Right cardiac atrium (tissue), 5 donors: Measurements from ENCODE around the gene ZBTB33. TPM values are rescaled to one million over a fixed set of nuclear protein-coding genes. Genes with fewer than 3 reads are reported as not detected.

Source experiments
- ATAC-seq, 2 donors: fragments of 200-7000 bp; cut with Tn5 transposase; one replicate each; pipeline versions ENCODE4 v1.8.0 to v1.9.1; 2020; ENCODE audit warnings: moderate library complexity in 2 of 2, mild to moderate bottlenecking in 1 of 2
- DNase-seq, 3 donors: peaks; one replicate each; pipeline ENCODE4 v3.0.0-alpha.2; 2020
- H3K27ac ChIP-seq: one replicate; pipeline ENCODE4 v1.5.1; 2013; ENCODE audit warnings: mild to moderate bottlenecking, low read length, control low read depth, moderate library complexity
- H3K27me3 ChIP-seq: one replicate; pipeline ENCODE4 v1.6.1; 2013; ENCODE audit not compliant: control insufficient read depth, insufficient read depth
- H3K4me1 ChIP-seq: one replicate; pipeline ENCODE4 v1.6.1; 2013; ENCODE audit warnings: low read length; ENCODE audit not compliant: control insufficient read depth, insufficient read depth
- H3K4me3 ChIP-seq: one replicate; pipeline ENCODE4 v1.5.1; 2013; ENCODE audit warnings: low read length, control low read depth
- H3K9me3 ChIP-seq: one replicate; pipeline ENCODE4 v1.6.1; 2013; ENCODE audit warnings: low read length; ENCODE audit not compliant: control insufficient read depth
- WGBS: extraction: QIAGEN DNeasy Blood & Tissue Kit; methylation state at CpG from one replicate; pipeline ENCODE4 v1.1.7; 2013; 5-methylcytosine and 5-hydroxymethylcytosine counted together
- intact Hi-C, 4 donors: fragments of 100-400 bp; cut with DNase I; formaldehyde crosslinking; loops; one replicate each; pipeline versions ENCODE4 v1.11.0 to v1.14.0; 2022 to 2023
- polyA plus RNA-seq: library from polyadenylated mRNA; stranded (reverse); fragments of 200-250 nt; gene quantifications from one replicate; pipeline ENCODE4 v1.2.3, GENCODE V29; 2013
- total RNA-seq, 4 donors: library from RNA; stranded (reverse); fragmentation: NEBNext Ultra II Directional; extraction: Animal tissue kit (Norgen Biotek cat#: 25700); gene quantifications; one replicate each; pipeline ENCODE4 v1.2.1, GENCODE V29; 2021
- donor health status: healthy with polysubstance abuse.
- donor health status: DM: no; HTN: yes; CAD: no.
- donor health status: DM: no; HTN: no; CAD: no.
- donor health status: DM: no; HTN: yes; CAD: no; lungs with severe emphysema.
- donor health status: DM: yes; HTN: yes; CAD: no.

Gene ZBTB33
- total and polyA plus RNA-seq, 5 donors, result 2.6 to 7.7 (median 6.9) TPM

- H3K9me3 ChIP-seq, result no peaks in the 10 kb centered on the region
- intact Hi-C loops, result no loop called here
- ATAC-seq (peak; percentile 36 to 62), DNase-seq (no peak)
- no peak overlapping the region for H3K27ac ChIP-seq
- H3K4me3 ChIP-seq, result no peak overlapping the region
- no peaks in the 10 kb centered on the region for H3K27me3 ChIP-seq
- 41% methylated on average over 1 of the region's 1 CpG for WGBS
- no peaks in the 10 kb centered on the region for H3K4me1 ChIP-seq
Measured at GRCh38 chrX:120269373-120270035, 18.9 kb downstream of the ZBTB33 start.

- intact Hi-C loops, result no loop called here
- ATAC-seq (no peak), DNase-seq (no peak)
- H3K4me1 ChIP-seq, result no peaks in the 10 kb centered on the region
- H3K27ac ChIP-seq, result no peak overlapping the region
- H3K9me3 ChIP-seq, result no peaks in the 10 kb centered on the region
- no peak overlapping the region for H3K4me3 ChIP-seq
- H3K27me3 ChIP-seq, result no peaks in the 10 kb centered on the region
- WGBS, result 72% methylated on average over 4 of the region's 4 CpGs
Measured at GRCh38 chrX:120270567-120270966, 20.0 kb downstream of the ZBTB33 start.

DNA sequence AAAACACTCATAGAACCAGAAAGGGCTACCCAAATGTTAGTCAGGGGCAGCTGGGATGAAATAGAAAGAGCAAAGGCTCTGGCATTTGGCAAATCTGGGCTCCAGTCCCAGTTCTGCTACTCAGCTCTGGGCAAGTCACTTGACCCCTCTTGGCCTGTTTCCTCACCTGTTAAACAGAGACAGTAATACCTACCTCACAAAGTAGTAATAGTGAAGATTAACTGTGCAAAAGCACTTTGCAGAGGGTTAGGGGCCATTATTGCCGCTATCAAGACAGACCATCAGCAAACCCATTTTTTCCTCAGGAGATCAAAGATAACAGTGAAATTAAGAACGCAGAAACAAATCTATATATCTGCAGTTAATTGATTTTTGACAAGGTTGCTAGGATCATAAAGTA, 20.6 kb downstream of the ZBTB33 start:
- ATAC-seq, result no peak
- WGBS, result 69% methylated on average over 2 of the region's 2 CpGs
- Histone ChIP-seq H3K4me3 (no peak overlapping the region), H3K27me3 (no peaks in the 10 kb centered on the region), H3K9me3 (no peaks in the 10 kb centered on the region), H3K27ac (no peak overlapping the region), H3K4me1 (no peaks in the 10 kb centered on the region)
- no peak for DNase-seq
- intact Hi-C loops, result no loop called here

- WGBS, result 68% methylated on average over 2 of the region's 2 CpGs
- ATAC-seq (no peak), DNase-seq (no peak)
- Histone ChIP-seq H3K4me3 (no peak overlapping the region), H3K27ac (no peak overlapping the region), H3K9me3 (no peaks in the 10 kb centered on the region), H3K27me3 (no peaks in the 10 kb centered on the region), H3K4me1 (no peaks in the 10 kb centered on the region)
- intact Hi-C loops, result no loop called here
Measured at GRCh38 chrX:120274145-120274544, 23.5 kb downstream of the ZBTB33 start.

- no peaks in the 10 kb centered on the region for H3K27me3 ChIP-seq
- no peaks in the 10 kb centered on the region for H3K9me3 ChIP-seq
- no peak overlapping the region for H3K4me3 ChIP-seq
- DNase-seq (no peak), ATAC-seq (no peak)
- H3K4me1 ChIP-seq, result no peaks in the 10 kb centered on the region
- 64% methylated on average over 2 of the region's 2 CpGs for WGBS
- intact Hi-C loops, result no loop called here
- no peak overlapping the region for H3K27ac ChIP-seq
Measured at GRCh38 chrX:120274958-120275357, 24.3 kb downstream of the ZBTB33 start.

GRCh38 chrX:120281021-120281624, 30.5 kb downstream of the ZBTB33 start:
- Histone ChIP-seq H3K27ac (no peak overlapping the region), H3K4me3 (no peak overlapping the region), H3K27me3 (no peaks in the 10 kb centered on the region), H3K9me3 (no peaks in the 10 kb centered on the region), H3K4me1 (no peaks in the 10 kb centered on the region)
- DNase-seq, result no peak
- intact Hi-C loops, result no loop called here
- no peak for ATAC-seq
- WGBS, result 88% methylated on average over 10 of the region's 10 CpGs

- H3K27me3 ChIP-seq, result no peaks in the 10 kb centered on the region
- ATAC-seq (no peak), DNase-seq (no peak)
- H3K9me3 ChIP-seq, result no peaks in the 10 kb centered on the region
- no peak overlapping the region for H3K27ac ChIP-seq
- H3K4me1 ChIP-seq, result no peaks in the 10 kb centered on the region
- intact Hi-C loops, result no loop called here
- 38% methylated on average over 4 of the region's 4 CpGs for WGBS
- H3K4me3 ChIP-seq, result no peak overlapping the region
Measured at GRCh38 chrX:120281761-120282160, 31.1 kb downstream of the ZBTB33 start.

- ATAC-seq (no peak), DNase-seq (no peak)
- Histone ChIP-seq H3K9me3 (no peaks in the 10 kb centered on the region), H3K4me1 (no peaks in the 10 kb centered on the region), H3K4me3 (no peak overlapping the region), H3K27ac (no peak overlapping the region), H3K27me3 (no peaks in the 10 kb centered on the region)
- intact Hi-C loops, result no loop called here
- WGBS, result 42% methylated on average over 1 of the region's 1 CpG
Measured at GRCh38 chrX:120282697-120283096, 32.1 kb downstream of the ZBTB33 start.

DNA sequence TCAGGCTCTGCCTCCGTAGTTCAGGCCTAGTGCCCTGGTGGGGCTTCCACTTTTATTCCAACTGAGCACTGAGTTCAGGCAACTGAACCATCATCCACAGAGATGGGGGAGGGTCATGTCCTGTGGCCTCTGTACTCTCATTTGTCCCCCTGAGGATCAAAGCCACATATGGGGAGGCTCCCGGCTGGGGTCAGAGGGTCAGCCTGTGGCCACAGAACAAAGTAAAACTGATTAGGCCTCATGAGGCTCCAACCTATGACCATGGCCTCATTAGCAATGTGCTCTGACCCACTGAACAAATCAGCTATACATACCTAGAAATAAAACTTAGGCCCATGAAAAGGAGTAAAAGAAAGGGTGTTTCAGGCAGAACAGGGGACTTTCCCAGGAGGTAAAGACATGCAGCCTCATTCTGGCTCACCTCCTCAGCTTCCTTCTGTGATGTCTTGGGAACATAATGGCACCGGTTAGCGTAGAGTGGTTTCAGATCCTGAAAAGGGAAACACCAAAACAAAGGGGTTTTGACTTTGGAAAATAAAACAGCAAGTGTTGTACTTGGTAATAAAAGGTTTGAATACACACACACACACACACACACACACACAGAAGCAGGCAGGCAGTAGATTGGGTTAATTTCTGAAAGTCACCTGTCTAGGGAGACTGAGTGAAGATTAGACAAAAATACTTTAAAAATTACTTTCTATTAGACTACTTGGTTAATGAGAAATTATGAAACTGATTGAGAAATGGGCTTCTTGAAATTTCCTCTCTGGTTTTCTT, 36.3 kb downstream of the ZBTB33 start:
- DNase-seq (no peak), ATAC-seq (no peak)
- H3K27me3 ChIP-seq, result no peaks in the 10 kb centered on the region
- no peaks in the 10 kb centered on the region for H3K9me3 ChIP-seq
- WGBS, result 73% methylated on average over 4 of the region's 4 CpGs
- H3K4me3 ChIP-seq, result no peak overlapping the region
- no peaks in the 10 kb centered on the region for H3K4me1 ChIP-seq
- intact Hi-C loops, result no loop called here
- no peak overlapping the region for H3K27ac ChIP-seq

GRCh38 chrX:120287513-120288112, 37.0 kb downstream of the ZBTB33 start:
- Histone ChIP-seq H3K27me3 (no peaks in the 10 kb centered on the region), H3K4me3 (no peak overlapping the region), H3K4me1 (no peaks in the 10 kb centered on the region), H3K9me3 (no peaks in the 10 kb centered on the region), H3K27ac (no peak overlapping the region)
- ATAC-seq, result no peak
- no peak for DNase-seq
- WGBS, result 56% methylated on average over 3 of the region's 3 CpGs
- intact Hi-C loops, result no loop called here

- Histone ChIP-seq H3K9me3 (no peaks in the 10 kb centered on the region), H3K4me1 (no peaks in the 10 kb centered on the region), H3K4me3 (no peak overlapping the region), H3K27ac (no peak overlapping the region), H3K27me3 (no peaks in the 10 kb centered on the region)
- DNase-seq (no peak), ATAC-seq (no peak)
- intact Hi-C loops, result no loop called here
Measured at GRCh38 chrX:120290107-120290506, 39.5 kb downstream of the ZBTB33 start.
